Measurements from ENCODE around the gene NAGPA. TPM values are rescaled to one million over a fixed set of nuclear protein-coding genes. Genes with fewer than 3 reads are reported as not detected.
A peak's percentile ranks its signal among the peaks of the same experiment; 100 is the strongest.

Gene NAGPA
- total and polyA plus RNA-seq, 2 of the 13 experiments (the other 11 are each of a cell fraction or from before 2014, with no cell fraction given): 27.1 to 60.3 TPM

DNA sequence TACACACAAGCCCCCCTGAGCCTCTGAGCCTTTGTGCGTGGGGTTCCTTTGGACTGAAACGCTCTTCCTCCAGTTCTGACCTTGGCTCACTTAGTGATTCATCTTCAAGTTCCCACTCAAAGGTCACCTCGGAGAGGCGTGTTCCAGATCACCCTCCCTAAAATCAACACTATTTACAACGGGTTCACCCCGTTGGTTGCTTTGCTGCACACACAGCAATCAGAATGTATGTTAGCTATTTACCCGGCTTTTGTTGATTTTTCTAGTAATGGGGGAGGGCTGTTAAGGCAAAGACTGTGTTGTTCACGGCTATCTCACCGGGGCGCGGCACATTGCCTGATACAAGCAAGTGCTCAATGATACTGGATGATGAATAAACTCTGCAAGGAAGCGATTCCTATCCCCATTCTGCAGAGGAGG is 977 bp downstream of the NAGPA start (continued):
- TF ChIP-seq GABPB1 (CRISPR knock-in tag; IDR thresholded peaks at IDR 0.05) (no peak), SMARCC2 (IDR thresholded peaks at IDR 0.05) (no peak), ZSCAN12 (CRISPR knock-in tag; IDR thresholded peaks at IDR 0.05) (no peak), NR2F6 (IDR thresholded peaks at IDR 0.05) (peak; percentile 60), NR2F6 (CRISPR knock-in tag; IDR thresholded peaks at IDR 0.05) (peak; percentile 68; the same call in 1 of the 2 replicates), ZNF138 (CRISPR knock-in tag; IDR thresholded peaks at IDR 0.05; ENCODE audit: low read depth) (no peak), BHLHE40 (IDR thresholded peaks at IDR 0.05; ENCODE audit: low read length) (0 out of 2 replicates have a peak, but pooled peaks have one; percentile 4), NRL (CRISPR knock-in tag; IDR thresholded peaks at IDR 0.05; ENCODE audit: borderline replicate concordance) (no peak), ZNF768 (CRISPR knock-in tag; IDR thresholded peaks at IDR 0.05) (no peak), ATRX (CRISPR knock-in tag; IDR thresholded peaks at IDR 0.05; ENCODE audit: borderline replicate concordance) (no peak), ZNF256 (CRISPR knock-in tag; conservative IDR thresholded peaks at IDR 0.05) (no peak), RARA (CRISPR knock-in tag; IDR thresholded peaks at IDR 0.05) (peak; percentile 66), TP53 (CRISPR knock-in tag; conservative IDR thresholded peaks at IDR 0.05) (no peak), ZNF446 (CRISPR knock-in tag; IDR thresholded peaks at IDR 0.05) (no peak), ZNF124 (CRISPR knock-in tag; IDR thresholded peaks at IDR 0.05) (no peak), JUN (CRISPR knock-in tag; IDR thresholded peaks at IDR 0.05) (peak; percentile 74; the same call in 1 of the 2 replicates), FOXA3 (CRISPR knock-in tag; IDR thresholded peaks at IDR 0.05) (peak; percentile 69), SUZ12 (IDR thresholded peaks at IDR 0.05; ENCODE audit: low read depth, low read length) (no peak), ZNF441 (CRISPR knock-in tag; IDR thresholded peaks at IDR 0.05; ENCODE audit: borderline replicate concordance) (no peak), MLLT10 (CRISPR knock-in tag; IDR thresholded peaks at IDR 0.05) (no peak), ZNF788 (CRISPR knock-in tag; IDR thresholded peaks at IDR 0.05; ENCODE audit: borderline replicate concordance) (no peak), MIER3 (CRISPR knock-in tag; IDR thresholded peaks at IDR 0.05; ENCODE audit: borderline replicate concordance) (no peak), HNF4A (CRISPR knock-in tag; IDR thresholded peaks at IDR 0.05) (peak; percentile 76), ZFP90 (CRISPR knock-in tag; IDR thresholded peaks at IDR 0.05; ENCODE audit: borderline replicate concordance) (no peak)
- TF ChIP-seq, protein P1, sequence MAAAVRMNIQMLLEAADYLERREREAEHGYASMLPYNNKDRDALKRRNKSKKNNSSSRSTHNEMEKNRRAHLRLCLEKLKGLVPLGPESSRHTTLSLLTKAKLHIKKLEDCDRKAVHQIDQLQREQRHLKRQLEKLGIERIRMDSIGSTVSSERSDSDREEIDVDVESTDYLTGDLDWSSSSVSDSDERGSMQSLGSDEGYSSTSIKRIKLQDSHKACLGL (CRISPR knock-in tag; IDR thresholded peaks at IDR 0.05): no peak
- TF ChIP-seq, protein P2, sequence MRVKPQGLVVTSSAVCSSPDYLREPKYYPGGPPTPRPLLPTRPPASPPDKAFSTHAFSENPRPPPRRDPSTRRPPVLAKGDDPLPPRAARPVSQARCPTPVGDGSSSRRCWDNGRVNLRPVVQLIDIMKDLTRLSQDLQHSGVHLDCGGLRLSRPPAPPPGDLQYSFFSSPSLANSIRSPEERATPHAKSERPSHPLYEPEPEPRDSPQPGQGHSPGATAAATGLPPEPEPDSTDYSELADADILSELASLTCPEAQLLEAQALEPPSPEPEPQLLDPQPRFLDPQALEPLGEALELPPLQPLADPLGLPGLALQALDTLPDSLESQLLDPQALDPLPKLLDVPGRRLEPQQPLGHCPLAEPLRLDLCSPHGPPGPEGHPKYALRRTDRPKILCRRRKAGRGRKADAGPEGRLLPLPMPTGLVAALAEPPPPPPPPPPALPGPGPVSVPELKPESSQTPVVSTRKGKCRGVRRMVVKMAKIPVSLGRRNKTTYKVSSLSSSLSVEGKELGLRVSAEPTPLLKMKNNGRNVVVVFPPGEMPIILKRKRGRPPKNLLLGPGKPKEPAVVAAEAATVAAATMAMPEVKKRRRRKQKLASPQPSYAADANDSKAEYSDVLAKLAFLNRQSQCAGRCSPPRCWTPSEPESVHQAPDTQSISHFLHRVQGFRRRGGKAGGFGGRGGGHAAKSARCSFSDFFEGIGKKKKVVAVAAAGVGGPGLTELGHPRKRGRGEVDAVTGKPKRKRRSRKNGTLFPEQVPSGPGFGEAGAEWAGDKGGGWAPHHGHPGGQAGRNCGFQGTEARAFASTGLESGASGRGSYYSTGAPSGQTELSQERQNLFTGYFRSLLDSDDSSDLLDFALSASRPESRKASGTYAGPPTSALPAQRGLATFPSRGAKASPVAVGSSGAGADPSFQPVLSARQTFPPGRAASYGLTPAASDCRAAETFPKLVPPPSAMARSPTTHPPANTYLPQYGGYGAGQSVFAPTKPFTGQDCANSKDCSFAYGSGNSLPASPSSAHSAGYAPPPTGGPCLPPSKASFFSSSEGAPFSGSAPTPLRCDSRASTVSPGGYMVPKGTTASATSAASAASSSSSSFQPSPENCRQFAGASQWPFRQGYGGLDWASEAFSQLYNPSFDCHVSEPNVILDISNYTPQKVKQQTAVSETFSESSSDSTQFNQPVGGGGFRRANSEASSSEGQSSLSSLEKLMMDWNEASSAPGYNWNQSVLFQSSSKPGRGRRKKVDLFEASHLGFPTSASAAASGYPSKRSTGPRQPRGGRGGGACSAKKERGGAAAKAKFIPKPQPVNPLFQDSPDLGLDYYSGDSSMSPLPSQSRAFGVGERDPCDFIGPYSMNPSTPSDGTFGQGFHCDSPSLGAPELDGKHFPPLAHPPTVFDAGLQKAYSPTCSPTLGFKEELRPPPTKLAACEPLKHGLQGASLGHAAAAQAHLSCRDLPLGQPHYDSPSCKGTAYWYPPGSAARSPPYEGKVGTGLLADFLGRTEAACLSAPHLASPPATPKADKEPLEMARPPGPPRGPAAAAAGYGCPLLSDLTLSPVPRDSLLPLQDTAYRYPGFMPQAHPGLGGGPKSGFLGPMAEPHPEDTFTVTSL (CRISPR knock-in tag; IDR thresholded peaks at IDR 0.05; ENCODE audit: borderline replicate concordance): 0 out of 2 replicates have a peak, but pooled peaks have one; percentile 41
- TF ChIP-seq, protein P3, sequence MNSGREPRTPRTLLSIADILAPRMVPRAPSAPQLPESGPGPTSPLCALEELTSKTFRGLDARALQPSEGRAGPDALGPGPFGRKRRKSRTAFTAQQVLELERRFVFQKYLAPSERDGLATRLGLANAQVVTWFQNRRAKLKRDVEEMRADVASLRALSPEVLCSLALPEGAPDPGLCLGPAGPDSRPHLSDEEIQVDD (CRISPR knock-in tag; IDR thresholded peaks at IDR 0.05; ENCODE audit: borderline replicate concordance): no peak
- TF ChIP-seq, protein P4, sequence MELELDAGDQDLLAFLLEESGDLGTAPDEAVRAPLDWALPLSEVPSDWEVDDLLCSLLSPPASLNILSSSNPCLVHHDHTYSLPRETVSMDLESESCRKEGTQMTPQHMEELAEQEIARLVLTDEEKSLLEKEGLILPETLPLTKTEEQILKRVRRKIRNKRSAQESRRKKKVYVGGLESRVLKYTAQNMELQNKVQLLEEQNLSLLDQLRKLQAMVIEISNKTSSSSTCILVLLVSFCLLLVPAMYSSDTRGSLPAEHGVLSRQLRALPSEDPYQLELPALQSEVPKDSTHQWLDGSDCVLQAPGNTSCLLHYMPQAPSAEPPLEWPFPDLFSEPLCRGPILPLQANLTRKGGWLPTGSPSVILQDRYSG (CRISPR knock-in tag; IDR thresholded peaks at IDR 0.05): no peak

Measured in HepG2 (cell line).